GDM1 (cell line): ENCODE results near the gene EPHA7.

Experiments
- DNase-seq: peaks from one replicate; lab custom pipeline; 2025; lab: John Stamatoyannopoulos, UW

The EPHA7 gene

DNA sequence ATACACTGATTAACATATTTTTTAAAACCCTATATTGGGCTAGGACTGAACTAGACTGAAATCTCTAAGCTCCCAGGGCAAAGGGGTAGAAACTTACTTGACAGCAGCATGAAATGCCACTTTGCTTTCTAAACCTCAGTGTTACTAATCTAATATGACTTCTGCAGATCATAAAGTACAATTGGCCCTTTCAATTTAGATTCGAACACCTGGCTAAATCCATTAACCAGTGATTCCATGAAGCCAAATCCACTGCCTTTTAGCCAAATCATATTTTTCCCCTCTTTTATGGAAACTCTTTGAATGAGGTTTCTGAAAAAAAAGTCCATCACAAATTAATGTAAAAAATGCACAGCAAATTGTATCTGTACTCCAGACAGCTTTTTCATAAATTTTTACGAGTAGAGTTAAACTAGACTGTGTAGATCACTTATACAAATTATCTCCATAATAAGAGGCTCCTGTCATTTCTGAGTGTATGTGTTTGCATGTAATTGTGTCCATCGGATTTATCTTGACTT lies 25.7 kb downstream of the EPHA7 start:
- DNase-seq = no peak

DNA sequence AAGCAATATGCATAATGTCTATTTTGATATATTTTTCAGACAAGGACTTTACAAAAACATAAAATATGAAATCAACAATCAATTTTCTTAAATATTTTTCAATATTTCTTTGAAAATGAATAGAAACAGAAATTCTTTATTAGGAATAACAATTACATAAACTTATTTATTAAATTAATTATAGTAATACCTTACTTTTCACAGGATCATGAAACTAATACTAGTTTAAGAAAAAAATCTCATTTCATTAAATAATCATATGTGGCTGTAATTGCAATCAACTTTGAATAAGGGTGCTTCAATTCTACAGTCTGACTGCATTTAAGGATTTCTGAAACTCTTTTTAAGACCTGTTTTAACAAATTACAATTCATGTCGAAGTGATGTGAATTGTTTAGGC lies 26.6 kb downstream of the EPHA7 start:
- no peak for DNase-seq

DNA sequence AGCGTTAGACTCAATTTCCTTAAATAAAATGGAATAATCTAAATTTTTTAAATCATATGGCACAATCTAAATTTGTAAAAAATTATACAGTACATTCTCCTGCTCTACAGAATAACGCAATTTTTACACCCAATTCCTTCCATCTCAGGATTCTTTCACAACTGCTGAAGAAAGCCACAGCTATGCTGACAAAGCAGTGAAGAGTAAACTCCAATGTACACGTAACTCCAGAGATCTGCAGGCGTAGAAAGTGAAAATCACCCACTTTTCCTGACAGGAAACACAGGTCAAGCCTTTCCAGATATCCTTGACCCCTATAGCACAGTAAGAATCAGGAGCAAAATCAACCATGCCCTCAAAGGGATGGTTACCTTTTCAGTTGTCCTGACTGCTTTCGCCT lies 27.4 kb downstream of the EPHA7 start:
- no peak for DNase-seq

DNA sequence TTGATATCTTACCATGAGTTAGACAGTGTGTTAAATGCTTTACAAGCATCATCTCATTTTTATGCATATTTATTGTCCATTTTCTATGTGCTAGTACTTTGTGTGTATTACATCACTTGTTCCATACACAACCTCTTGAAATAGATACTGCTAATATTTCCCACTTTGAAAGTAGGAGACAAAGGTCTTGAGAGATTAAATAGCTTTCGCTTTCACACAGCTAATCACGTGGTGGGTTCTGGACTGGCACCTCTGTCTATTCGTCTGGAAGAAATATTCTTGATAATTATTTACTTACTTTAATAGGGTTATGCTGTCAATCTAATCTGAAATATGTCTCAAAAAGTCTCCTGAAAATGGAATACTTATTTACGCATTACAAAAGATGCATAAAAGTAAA lies 30.2 kb downstream of the EPHA7 start:
- DNase-seq = no peak

DNA sequence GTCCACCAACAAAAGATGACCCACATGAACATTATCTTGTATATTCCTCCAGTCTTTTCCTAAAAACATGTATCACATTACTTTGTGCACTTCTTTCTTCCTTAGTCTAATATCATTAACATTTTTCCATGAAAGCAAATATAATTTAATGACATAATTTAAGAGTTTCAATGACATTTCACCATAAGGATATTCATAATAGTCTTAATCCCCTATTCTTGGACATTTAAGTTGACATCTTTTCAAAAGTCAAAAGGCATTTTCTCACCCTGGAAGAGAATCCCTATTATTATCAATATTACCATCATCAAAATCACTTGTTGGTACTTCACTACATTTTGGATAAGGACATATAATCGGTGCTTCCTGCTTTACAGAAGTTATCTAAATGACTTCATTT lies 31.3 kb downstream of the EPHA7 start:
- no peak for DNase-seq

DNA sequence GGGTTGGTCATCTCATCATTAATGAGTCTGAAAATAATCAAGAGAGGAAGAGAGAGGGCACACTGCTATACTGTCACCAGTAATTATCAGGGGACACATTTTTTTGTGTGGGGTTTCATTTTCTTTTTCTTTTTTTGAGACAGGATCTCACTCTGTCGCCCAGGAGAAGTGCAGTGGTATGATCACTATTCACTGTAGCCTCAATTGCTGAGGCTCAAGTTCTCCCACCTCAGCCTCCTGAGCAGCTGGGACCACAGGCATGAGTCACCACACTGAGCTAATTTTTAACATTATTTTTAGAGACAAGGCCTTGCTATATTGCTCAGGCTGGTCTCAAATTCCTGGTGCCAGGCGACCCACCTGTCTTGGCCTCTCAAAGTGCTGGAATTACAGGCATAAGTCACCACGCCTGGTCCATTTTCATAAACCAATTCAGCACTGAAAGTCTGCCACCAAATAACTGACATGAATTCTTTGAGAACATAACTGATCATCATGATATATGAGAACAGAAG lies 43.3 kb downstream of the EPHA7 start:
- no peak for DNase-seq

DNA sequence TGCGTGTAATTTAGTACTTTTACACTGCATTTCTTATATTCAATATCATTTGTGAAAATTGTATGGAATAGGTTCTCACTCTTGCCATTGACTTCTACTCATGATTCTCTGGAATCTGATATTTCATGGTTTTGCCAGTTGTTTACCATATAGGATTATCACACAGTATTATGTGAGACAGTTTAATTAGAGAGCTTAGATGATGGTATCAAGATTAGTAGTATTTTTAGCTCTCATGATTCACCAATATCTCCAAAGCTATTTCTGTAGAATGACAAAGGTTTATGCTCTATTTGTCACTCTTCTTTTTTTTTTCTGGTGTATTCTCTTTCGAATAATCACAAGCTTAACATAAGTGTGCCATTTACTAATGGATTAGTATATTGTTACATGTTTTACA lies 45.9 kb downstream of the EPHA7 start:
- no peak for DNase-seq

DNA sequence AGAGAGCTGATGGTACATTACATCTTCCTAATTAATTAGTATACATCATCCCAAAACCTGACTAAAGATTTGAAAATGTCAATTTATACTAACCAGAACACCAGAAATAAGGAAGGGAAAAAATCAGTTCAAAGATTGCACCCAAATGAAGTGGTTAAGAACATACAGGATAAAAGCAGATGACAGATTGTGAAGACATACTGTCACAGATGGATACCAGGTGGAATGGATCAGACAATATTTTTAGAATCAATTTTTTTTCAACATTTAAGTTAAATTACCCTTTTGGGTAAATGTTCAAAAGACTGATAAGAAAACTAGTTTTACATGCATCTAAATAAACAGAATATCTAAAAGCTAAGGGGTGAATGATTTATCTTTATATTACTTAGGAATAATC lies 47.6 kb downstream of the EPHA7 start:
- no peak for DNase-seq

DNA sequence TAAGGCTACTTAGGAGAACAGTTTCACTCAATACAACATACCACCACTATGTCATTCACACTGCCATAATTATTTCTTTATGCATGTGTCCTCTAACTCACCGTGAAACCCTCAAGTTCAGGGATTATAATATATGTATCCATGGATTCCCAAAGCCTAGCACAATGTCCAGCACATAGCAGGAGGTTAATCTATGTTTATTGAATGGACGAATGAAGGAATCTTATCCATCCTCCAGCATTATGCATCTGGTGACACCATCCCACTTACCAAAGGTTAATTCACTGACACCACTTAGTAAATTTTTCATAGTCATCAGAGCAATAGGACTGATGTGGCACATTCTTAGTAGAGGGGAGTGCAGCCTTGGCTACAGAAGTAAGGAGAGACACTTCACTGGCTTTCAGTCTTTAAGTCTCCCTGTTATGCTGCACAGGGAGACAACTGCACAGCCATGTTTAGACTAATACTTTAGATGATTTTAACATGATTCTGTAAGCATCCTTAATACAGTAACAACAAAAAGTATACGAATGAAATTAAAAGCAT lies 49.7 kb downstream of the EPHA7 start:
- DNase-seq = no peak

DNA sequence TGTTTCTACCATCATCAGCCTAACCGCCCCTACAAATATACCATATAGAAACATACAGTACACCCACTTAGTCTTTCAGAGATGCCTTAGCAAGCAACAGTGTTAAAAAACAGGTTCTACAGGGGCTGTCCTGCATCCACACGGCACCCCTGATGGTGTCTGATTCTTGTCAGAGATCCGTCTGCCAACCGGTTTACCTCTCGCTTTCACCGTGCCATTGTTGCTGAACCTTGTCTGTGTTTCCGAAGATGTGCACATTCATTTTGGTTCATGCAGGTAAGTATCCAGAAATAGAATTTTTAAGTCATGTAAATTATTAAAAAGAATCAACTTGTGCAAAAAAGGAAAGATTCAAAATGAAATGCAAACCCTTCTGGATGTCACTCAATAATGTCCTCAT lies 52.9 kb downstream of the EPHA7 start:
- no peak for DNase-seq

DNA sequence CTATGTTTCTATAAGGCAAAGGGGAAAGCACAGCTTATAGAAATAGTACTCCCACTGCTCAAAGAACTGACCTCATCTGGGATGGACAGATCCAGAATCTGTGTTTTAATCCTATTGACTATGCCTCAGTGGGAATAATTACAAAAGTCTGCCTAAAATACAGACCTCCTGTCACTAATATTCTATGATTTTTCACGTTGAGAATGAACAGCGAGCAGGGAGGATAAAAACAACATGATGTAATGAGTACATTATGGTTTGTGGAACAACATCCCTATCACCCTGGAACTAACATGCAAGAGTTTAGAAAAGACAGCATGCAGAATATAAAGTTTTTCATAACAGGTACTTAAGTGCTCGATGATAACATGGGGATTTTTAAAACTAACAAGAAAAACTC lies 53.9 kb downstream of the EPHA7 start:
- DNase-seq = no peak

DNA sequence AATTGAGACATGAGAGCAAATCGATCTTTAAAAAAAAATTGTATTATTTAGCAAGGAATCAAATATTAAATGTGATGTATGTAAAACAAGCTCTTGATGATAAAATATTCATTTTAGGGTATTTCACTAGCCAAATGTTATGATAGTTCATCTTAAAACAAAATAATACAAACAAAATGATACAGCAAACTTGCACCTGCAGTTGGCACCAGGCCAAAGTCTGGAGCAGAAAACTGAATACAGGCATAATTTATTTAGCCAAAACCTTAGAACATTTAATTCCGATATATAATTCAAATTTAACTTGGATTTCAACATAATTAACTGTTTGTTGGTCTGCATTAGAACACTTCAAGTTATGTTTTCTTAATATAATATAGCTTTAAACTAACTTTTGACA lies 60.9 kb downstream of the EPHA7 start:
- no peak for DNase-seq

DNA sequence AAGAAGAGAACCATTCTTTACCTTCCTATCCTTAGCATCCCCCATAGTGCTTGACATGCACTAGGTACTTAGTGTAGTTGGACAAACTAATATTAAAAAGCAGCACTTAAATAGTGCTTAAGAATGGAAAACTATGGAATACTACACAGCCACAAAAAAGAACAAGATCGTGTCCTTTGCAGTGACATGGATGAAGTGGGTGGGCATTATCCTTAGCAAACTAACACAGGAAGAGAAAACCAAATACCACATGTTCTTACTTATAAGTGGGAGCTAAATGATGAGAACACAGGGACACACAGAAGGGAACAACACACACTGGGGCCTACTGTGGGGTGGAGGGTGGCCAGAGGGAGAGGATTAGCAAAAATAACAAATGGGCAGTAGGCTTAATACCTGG lies 66.8 kb downstream of the EPHA7 start:
- DNase-seq = no peak

DNA sequence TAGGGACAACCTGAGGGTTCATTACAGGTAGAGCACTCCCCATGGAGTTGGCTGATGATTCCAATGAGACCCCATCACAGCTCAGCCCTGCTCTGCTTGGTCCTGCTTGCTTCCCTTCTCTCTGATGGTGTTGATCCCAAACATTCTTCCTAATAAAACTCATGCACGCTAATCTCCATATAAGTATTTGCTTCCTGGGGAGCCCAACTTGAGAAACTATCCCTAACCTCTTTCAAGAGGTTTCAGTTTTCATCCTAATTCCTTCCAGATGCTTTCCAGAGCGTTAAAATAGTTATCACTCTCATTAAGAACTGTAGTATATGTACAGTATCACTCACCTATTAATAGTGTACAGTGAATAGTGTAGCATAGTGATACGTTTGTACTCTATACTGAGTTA lies 68.1 kb downstream of the EPHA7 start:
- no peak for DNase-seq

DNA sequence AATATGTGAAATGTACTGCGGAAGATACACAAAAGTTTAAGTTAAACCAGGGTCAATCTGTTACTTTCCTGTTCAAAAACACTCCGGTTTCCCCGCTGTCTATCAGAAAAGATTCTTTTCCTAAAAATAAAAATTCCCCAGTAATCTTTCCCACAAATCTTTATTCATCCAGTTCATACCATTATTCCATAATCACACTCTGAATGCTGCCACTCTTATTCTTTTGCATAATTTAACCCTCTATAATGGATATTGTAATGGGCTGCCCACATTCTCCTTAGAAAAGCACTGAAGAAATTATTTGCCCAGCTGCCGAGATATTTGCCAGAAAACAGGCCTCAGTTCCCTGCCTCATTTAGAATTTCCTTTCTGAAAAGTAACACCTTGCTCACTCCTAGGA lies 68.6 kb downstream of the EPHA7 start:
- DNase-seq = no peak

DNA sequence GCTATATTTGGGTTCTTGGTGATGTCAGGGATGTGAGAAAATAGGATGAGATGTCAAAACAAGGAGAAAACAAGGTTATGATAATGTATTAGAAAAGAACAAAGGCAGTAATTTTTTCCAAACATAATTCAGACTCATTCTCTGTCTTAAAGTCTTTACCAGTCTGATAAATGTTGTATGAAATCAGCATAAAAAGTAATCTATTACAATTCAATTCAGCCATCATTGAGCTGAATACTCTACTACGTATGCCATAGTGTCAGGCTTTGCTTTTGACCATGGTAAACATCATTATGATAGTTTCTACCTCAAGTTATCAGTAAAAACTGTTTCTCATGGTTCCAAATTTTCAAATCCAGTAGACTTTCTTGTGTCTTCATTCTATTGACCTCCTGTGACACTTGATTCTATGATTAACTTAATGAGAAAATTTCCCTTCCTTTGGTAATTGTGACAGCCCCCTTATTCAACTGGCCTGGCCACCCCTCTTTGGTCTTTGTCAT lies 75.0 kb downstream of the EPHA7 start:
- DNase-seq = no peak

DNA sequence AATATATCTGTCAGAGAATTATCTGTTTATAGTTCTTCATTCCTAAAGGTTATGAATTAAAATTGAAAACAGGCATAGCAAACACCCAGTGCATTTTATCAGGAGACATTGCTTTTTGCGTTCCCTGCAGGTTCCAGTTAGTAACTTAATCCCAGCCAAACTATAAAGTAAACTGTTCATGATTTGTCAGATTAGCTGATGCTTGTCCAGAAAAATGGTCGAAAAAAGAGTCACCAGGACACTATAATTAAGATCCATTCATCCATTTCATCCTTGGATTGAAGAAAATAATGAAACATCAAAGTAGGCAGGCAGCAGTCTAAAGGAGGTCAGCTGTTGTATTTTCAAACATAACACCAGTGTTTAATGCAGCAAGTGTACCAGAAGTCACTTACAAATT lies 75.9 kb downstream of the EPHA7 start:
- DNase-seq = no peak

DNA sequence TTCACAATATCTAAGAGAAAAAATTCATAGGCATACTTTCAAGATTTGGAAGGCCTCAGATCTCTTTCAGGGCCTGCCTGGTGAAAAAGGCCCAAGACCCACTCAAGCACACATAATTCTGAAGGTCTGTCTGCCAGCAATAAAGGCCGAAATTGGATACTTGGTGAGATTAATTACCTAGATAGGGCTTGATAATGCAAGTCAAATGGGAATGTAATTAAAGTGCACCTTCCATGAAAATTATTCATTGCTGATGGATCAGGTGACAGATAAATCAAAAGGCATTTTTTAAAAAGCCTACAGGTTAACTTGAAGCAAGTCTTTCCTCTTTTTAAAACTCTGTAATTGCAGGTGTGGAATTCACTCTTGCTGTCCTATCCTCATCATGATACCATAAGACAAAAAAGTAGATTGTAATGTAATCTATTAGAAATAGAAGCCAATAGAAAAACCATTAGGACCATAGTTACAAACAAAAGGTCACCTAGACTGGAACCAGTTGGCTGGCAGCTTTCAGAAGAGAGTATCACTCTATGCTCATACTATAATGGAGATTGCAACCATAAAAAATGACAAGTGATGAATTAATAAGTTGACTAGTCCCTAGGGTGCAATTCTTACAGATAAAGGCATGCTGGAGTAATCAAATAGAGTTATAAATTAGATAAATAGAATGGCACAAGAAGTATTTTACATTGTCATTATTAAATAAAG lies 77.3 kb downstream of the EPHA7 start:
- no peak for DNase-seq

DNA sequence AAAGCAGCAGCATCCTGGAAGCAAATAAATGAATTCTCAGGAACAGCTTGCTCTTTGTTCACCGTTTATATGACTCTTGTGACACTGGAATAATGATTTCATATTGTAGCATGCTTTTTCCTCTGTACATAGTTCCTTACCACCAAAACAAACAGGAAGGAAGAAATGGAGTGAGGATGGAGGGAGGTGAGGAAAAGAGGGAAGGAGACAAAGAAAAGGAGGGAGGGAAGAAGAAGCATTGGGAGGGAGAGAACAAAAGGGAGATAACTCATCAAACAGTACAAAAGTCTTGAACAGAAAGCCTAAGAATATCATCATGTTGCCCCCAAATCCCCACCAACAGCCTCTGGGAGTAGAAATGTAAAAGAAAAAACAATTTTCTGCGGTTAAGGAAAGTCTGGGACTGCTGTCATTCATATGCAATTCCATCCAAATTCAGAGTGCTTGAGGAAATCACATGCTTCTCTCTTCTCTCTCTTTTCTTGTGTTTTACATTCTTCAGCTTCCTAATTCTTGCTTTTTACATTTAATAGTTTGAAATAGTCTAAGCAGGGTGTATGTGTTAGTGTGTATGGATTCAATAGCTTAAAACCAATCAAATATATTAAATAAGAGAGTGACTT lies 81.5 kb downstream of the EPHA7 start:
- DNase-seq = no peak

DNA sequence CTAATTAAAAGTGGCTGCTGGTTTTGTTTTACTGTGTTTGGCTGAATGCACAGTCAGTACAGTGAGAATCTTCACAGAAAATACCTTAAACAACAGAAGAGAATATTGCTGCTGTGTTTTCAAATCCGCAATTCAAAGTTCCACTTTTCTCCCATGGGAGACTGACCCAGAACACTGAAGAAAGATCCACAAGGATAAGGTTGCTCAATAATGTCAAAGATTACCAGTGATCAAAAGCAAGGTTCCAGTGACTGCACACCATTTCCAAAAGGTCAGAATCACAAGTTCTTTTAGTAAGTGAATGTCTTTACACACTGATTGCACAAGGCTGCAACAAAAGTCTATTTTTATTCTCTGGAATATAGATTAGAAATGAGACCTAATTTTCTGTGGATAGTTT lies 82.3 kb downstream of the EPHA7 start:
- no peak for DNase-seq

DNA sequence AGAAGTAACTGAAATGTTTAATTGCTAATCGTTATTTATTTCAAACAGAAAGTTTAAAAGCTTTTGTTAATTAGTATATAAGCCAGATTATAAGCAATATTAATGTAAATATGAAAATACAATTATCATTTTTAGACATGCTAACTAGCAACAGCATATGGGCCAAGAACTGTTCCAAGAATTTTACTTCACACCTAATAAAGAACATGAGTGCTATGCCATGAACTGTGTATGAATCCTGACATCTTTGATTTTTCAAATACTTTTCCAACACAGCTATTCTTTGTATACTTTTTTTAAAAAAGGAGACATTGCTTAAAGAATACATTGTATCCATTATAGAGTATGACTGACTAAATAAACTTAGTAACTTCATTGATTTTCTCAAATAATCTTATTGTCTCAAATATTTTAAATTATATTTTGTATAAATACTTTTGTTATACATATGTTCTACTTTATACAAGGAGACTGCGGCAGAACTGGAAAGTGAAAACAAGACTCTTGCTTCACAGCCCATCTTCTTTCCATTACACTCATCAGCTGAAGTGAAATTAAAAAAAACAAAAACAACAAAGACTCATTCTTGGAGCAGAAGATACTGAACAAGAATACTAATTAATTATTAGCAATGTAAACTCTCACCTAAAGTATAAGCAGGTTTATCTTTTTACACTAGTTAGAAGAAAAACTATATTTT lies 89.9 kb downstream of the EPHA7 start:
- no peak for DNase-seq

DNA sequence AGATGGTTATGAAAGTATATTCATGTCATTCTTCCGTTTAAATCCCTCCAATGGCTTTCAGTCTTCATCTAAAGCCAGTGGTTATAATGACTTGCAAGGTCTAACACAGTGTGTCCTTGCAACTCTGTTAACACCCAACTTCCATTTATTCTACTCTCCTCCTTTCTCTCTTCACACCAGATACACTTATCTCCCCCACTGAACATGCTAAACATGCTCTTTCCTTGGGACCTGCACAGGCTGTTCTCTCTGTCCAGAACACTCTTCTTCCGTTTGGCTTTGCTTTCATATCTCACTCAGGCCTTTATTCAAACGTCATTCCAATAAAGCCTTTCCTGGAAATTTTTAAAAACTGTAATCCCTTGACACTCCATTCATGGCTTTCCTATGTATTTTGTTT lies 91.5 kb downstream of the EPHA7 start:
- DNase-seq = no peak

DNA sequence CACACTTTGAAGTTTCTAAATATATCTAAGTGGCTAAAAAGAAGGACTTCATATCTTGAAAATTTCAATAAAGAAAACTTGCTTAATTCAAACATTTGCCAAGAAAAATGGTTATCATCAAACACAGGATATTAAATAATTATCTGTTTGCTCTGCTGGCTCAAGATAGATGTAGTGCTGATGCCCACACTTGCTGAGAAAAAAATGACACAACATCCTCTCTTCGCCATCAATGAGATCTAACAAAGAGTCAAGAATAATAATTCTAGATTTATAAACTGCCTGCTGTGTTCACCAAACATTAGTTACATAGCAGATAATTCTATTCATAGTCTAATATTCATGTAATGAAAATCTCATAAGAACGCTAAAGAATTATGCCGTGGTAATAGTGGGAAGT lies 93.6 kb downstream of the EPHA7 start:
- no peak for DNase-seq
